GM19099 (cell line): ENCODE measurements around the gene SOCS2.

Experiments
- POLR2A ChIP-seq: IDR thresholded peaks from 3 replicates; pipeline ENCODE4 v1.6.1; 2011; ENCODE audit warnings: low read depth; ENCODE audit not compliant: insufficient read length; ENCODE audit errors: extremely low read depth

The SOCS2 gene, protein sequence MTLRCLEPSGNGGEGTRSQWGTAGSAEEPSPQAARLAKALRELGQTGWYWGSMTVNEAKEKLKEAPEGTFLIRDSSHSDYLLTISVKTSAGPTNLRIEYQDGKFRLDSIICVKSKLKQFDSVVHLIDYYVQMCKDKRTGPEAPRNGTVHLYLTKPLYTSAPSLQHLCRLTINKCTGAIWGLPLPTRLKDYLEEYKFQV

DNA sequence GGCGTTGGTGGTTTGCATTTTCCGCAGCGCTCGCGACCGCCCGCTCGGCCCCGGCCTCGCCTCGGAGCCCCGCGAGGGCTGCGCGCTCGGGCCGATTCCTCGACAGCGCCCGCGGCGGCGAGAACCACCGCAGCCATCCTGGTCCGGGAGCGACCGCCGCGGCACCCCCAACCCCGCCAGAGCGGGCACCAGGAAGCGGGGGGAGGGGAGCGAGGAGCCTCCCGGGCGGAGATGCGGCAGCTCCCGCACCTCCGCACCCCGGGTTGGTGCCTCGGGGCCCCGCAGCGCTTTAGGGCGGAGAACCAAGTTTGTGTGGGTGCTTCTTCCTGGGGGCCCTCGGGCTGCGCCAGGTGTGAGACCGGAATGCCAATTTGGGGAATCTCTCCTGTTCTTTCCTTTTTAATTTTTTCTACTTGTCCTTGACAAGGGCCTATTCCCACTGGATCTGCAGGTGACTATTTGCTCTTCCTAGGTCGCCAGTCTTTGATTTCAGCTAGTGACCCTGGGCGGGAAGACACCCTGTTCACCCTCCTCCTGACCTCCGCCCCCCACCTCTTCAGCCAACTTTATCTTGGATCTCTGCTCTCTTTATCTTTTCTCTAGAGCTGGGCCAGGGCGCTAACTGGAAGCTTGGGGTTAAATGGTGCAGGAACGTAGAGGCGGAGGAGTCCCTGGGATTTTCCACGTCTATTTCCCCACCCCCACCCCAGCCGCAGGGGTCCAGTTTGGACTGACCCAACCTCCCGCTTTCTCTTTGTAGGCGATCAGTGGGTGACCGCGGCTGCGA is at the start of gene SOCS2:
Gene SOCS2, plus strand, starts transcription at position 751 of the 787 bp plus-strand sequence. CDS start 223 bp downstream, outside the sequence.
- no peak for TF ChIP-seq POLR2A

DNA sequence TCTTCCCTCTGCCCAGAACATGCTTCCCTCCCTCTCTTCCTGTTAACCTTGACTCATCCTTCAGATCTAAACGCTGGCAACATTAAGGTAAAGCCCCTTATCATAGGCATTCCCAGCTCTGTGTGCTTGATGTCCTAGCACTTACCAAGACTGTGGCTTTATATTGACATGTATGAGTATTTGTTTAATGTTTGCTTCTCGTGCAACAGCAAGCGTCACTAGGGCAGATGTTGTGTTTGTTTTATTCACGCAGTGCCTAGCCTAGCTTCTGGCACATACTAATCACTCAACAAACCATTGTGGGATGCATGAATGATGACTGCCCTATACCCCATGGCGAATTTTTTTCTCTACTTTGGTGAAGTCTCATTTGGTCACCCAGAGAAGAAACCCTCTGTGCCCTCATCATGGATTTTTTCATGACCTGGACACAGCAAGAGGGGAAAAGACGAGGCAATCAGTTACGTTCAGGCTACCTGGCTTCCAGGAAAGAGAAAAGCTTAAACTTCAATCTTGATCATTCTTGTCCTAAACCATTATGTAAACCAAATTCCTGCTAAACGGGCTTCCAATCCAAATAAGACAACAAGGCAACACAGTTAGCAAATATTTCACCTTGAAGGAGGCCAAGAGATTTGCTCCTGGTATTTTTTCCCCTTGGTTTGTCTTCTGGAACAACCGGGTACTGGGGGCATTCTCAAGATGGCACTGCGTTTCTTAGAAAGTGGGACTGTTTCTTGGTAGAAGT is 47.9 kb upstream of the SOCS2 start:
- no peak for TF ChIP-seq POLR2A

DNA sequence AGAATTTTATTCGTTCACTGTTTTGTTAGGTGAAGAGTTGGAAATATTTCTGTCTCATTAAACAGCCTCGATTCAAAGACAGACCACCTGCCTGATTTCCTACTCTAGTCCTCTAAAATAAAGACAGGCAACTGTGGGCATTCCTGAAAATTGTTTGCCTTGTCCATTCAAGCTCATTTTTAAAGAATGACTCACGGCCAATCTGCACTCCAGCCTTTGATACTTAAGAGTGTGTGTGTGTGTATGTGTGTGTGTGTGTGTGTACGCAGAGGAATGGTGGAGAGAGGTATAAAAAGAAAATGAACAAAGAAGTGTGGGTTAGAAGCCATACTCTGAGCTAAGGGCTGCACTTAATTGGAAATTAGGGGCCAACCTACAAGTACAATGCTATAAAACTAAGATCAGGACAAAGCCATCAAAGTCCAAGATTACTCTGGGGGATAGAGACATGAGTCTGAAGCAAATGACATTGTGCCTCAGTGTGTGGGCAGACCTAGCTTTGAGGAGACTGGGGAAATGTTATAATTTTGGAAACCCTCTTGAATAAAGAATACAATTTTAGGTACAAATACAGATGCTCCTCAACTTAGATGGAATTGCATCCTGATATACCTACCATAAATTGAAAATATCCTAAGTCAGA is 45.6 kb upstream of the SOCS2 start:
- no peak for TF ChIP-seq POLR2A

DNA sequence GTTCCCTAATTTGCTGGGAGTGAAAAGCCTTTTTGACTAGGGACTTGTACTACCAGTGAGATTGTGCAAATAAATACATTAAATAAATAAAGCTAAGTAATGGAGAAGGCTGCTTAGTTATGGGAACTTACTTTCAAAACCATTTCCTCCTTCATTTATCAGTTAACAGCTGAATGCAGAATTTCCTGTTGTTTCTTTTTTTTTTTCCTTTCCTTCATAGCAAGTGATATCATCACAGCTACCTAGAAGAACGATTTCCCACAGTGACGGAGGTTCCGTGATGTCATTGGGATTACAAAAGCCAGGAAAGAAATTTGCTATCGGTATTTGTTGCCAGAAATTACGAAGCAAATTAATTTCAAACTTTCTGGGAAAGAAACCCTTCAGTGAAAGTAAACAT is 42.1 kb upstream of the SOCS2 start:
- TF ChIP-seq POLR2A = no peak

DNA sequence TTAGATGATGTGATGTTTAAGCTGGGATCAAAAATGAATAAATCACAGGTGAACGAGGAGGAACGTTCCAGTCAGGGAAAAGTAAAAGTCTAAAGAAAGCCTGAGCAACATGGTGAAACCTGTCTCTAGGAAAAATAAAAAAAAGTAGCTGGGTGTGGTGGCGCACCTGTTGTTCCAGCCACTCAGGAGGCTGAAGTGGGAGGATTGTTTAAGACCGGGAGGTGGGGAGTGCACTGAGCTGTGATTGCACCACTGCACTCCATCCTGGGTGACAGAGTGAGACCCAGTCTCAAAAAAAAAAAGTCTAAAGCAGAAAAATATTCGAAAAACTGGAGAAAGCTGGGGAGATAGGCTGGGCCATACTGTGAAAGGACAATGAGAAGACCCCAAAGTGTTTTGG is 39.2 kb upstream of the SOCS2 start:
- no peak for TF ChIP-seq POLR2A

DNA sequence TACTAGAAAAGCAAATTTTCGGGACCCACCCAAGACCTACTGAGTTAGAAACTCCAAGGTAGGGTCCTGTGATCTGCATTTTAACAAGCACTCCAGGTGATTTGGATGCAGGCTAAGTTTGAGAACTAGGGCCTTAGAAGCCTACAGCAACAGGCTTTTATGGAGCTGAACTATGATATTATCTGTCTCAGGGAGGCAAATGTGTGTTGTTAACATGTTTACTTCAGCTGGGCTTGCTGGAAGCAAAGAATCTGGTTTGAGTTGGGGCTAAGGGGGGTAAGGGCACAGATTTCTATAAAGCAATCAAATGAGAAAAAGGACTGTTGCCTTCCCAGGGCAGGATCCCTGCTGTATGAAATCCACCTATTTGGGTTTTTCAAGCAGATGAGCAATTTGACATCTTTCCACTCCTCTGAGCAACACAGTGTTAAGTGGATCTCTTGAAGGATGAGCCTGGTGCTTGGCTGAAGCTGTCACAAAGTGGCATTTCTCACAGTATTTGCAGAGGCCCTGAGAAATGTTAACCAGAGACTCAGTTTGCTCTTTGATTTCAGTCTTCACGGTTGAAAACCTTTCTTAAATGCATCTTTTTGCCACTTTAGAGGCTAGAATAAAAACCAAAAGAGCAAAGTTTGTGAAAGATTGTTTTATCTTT is 36.2 kb upstream of the SOCS2 start:
- TF ChIP-seq POLR2A = no peak

DNA sequence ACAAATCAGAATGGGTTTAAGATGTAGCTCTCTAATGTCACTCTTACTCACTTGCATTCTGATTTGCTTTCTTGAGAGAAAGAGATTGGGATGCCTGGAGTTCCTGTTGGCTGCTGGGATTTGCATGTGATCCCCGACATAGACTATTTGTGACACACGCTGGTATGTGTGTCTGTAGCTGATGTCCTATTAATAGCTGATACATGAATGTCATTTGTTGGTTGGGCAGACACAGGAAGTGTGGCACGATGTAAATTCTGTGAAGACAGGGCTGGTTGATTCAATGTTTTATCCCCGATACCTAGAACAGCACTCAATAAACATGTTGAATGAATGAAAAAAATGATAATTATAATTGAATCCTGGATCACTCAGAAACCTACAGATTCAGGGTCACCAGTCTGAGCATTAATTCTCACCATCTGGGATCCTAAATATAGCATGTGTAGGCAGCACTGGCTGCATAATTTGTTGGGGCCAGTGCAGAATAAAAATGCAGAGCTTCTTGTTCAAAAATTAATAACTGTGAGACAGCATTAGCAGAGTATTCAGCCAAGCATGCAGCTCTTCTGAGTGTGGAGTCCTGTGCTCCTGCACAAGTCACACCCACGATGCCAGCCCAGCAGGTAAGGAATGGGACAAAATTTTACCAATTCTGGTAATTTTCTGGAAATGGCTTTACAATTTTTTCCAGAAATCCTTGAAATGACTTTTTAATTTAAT is 35.5 kb upstream of the SOCS2 start:
- no peak for TF ChIP-seq POLR2A

DNA sequence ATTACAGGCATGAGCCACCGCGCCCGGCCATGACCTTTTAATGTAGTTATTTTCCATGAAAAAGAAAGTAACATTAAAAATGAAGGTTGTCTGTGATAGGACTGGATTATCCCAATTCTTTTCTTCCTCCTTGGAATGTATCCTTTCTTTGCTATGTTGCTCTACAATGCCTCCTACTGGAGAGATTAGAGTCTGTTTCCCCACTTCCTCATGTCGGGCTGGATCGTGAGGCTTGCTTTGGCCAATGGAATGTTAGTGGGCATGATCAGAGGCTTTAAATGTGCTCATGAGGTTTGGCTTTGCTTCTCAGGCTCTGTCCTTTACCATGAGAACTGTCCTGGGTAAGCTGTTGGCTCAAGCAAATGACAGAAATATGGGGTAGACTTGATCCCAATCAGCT is 34.7 kb upstream of the SOCS2 start:
- TF ChIP-seq POLR2A = no peak

DNA sequence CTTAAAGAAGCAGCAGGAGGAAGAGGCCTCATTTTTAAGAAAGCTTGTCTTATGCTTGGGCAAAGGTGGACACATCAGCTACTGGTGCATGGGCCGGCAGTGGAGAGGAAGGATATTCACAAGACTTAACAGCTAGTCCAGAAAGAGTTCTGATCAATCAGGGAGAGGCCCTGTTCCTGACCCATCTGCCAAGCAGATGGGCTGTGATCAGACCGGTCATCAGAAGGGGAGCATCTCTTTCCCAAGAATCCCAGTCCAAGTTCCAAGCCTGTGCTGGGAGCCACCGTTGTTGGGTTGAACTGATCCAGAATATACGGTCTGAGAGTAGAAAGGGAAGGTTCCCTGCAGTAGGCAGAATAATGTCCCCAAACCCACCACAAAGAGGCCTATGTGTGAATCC is 32.7 kb upstream of the SOCS2 start:
- no peak for TF ChIP-seq POLR2A

DNA sequence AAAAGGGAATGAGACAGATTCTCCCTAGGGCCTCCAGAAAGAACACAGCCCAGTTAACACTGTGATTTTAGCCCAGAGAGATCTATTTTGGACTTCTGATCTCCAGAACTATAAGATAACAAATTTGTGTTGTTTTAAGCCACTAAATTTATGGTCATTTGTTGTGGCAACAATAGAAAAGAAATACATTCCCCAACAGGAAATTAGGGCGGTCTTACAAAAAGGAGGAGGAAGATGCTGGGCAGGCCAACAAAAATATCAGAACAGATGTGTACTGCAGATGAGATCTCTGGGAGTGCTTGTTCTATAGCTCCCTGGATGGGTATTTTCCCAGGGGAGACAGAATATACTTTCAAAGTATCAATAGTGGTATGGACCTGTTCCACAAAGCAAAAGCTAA is 32.0 kb upstream of the SOCS2 start:
- no peak for TF ChIP-seq POLR2A

DNA sequence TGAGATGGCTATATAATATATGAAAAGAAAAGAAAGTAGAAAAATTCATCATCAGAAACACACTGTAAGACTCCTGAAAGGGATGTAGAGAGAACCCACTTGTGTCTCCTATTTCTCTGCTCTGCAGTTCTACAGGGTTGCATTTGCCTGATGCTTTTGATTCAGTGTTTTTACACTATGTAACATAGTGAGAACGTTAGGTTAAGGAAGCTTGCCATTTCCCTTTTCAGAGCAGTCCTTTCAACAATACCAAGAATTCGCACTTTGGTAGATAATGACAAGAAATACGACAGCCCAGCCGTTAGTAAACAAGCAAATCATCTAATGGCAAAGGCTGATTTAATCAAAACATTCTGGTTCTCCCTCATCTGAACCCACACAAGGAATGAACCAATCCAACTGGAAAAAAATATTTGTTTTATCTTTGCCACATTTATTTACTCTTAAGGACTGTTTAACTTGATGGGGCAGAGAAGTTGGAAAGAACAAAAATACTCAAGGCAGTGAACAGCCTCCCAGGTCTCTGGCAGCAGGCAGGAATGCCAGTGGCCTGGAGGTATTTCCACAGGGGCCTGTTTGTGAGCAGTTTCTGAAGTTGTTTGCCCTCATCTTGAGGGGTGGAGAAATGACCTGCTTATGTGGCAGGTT is 30.8 kb upstream of the SOCS2 start:
- no peak for TF ChIP-seq POLR2A

DNA sequence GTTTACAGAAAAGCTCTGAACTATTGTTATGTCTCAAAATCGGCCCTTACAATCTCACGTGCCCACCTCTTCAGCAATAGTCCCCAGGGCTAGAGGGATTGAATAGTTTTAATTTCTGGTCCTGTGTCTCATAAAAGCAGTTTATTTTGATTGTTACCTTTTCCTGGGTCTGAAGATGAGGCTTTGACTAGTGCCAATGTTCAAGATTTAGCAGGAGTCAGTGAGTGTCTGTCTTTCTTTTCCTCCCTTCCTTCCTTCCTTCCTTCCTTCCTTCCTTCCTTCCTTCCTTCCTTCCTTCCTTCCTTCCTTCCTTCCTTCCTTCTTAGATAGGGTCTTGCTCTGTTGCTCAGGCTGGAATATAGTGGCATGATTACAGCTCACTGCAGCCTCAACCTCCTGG is 24.7 kb upstream of the SOCS2 start:
- TF ChIP-seq POLR2A = no peak

DNA sequence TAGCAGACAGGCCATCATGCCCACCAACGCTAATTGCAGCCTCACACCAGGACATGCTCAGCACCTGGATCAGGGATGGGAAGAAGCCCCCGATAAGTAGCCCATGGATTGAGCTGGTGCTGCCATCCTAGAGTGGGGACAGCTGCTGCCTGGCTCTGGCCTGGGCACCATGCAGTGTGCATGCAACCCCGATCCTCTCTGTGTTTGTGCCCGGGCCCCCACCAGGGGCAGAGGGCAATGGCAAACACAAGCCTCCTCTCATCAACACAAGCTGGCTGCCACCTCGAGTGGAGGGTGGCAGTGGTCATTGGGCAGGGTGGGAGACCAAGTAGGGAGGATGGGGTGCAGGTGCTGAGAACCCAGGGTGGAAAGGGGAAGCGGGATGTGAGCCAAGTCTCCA is 23.3 kb upstream of the SOCS2 start:
- TF ChIP-seq POLR2A = no peak
